Tibial nerve (tissue), 4 donors: ENCODE measurements around the gene HERC6. TPM values are rescaled to one million over a fixed set of nuclear protein-coding genes. Genes with fewer than 3 reads are reported as not detected.
"Not testable (repeated sequence)": the region's sequence is repeated elsewhere in the genome, so short reads cannot be mapped to it uniquely, and the experiment has no call there.

ENCODE experiments used
- DNase-seq, 2 donors: peaks; one replicate each; pipeline ENCODE4 v3.0.0-alpha.2; 2019; ENCODE audit warnings: low spot score in 2 of 2
- H3K27ac ChIP-seq, 4 donors: fragments of 200-600 bp; sonication (generic) in 3 of 4; one replicate each; pipeline ENCODE4 v1.5.1; 2017 to 2019; ENCODE audit warnings: mild to moderate bottlenecking in 1 of 4
- H3K27me3 ChIP-seq, 2 donors: fragments of 200-600 bp; sonication (generic) in 1 of 2; one replicate each; pipeline versions ENCODE4 v1.5.1 to v1.6.0; 2017 to 2019
- H3K36me3 ChIP-seq, 3 donors: fragments of 200-600 bp; sonication (generic); one replicate each; pipeline ENCODE4 v1.5.1; 2018 to 2019
- H3K4me1 ChIP-seq, 4 donors: fragments of 200-600 bp; sonication (generic) in 3 of 4; one replicate each; pipeline ENCODE4 v1.5.1; 2017 to 2019
- H3K4me3 ChIP-seq, 4 donors: fragments of 200-600 bp; sonication (generic) in 3 of 4; one replicate each; pipeline ENCODE4 v1.5.1; 2017 to 2019; ENCODE audit warnings: mild to moderate bottlenecking in 1 of 4, moderate library complexity in 1 of 4
- H3K9me3 ChIP-seq, 4 donors: fragments of 200-600 bp; sonication (generic) in 3 of 4; one replicate each; pipeline ENCODE4 v1.5.1; 2017 to 2019
- CTCF ChIP-seq, 5 experiments: fragments of 200-600 bp in 3 of 5; fragments of 450-650 bp in 2 of 5; sonication (generic) in 3 of 5; IDR thresholded peaks; one replicate each; pipeline ENCODE4 v1.5.1; 2016 to 2019; ENCODE audit warnings: antibody characterized with exemption in 5 of 5, mild to moderate bottlenecking in 3 of 5, moderate library complexity in 2 of 5
- EP300 ChIP-seq, 2 donors: sonication (generic); formaldehyde crosslinking; IDR thresholded peaks; one replicate each; pipeline ENCODE4 v1.6.1; 2017; ENCODE audit warnings: antibody characterized with exemption in 2 of 2, mild to moderate bottlenecking in 1 of 2
- POLR2A ChIP-seq, 2 donors: fragments of 450-650 bp; IDR thresholded peaks; one replicate each; pipeline ENCODE4 v1.6.1; 2017; ENCODE audit warnings: antibody characterized with exemption in 2 of 2, mild to moderate bottlenecking in 2 of 2, moderate library complexity in 2 of 2
- WGBS, 2 donors: methylation state at CpG; one replicate each; pipeline ENCODE4 v1.1.5; 2018; 5-methylcytosine and 5-hydroxymethylcytosine counted together
- total RNA-seq, 4 donors: library from RNA; depleted of rRNA; stranded (reverse); fragments of >200 nt; gene quantifications; one replicate each; pipeline ENCODE4 v1.1.0, GENCODE V29; 2016

Gene HERC6
- total RNA-seq, 4 donors from 2014 or later: 6.0 to 19.2 (median 13.2) TPM

DNA sequence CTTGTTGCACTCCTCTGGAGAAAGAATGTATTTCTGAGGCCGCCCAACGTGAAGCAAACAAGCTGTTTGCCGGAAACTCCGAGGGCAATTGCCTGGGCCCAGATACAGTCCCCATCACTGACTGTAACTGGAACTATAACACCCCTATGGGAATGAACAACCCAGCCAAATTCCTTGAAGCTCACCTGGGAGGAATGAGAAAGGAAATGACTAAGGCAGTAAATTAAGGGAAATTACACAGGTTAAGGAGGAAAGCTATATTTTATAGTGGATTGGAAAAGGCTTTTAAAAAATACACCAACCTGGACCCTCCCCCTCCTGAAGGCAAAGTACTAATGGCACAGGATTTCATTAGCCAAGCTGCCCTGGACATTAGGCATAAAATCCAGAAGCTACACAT is 66.6 kb downstream of the HERC6 start:
- peaks cover 0 to 33% (median 5%) of the 10 kb centered on the region in 3 donors for H3K36me3 ChIP-seq
- 62 to 68% methylated on average over 4 of the region's 4 CpGs for WGBS, 2 donors
- no peaks in the 10 kb centered on the region for H3K4me1 ChIP-seq
- H3K9me3 ChIP-seq: no peaks in the 10 kb centered on the region
- no peak overlapping the region for H3K4me3 ChIP-seq
- DNase-seq: no peak
- no peak for TF ChIP-seq CTCF (IDR thresholded peaks at IDR 0.05)
- no peak for TF ChIP-seq POLR2A (IDR thresholded peaks at IDR 0.05)
- TF ChIP-seq EP300 (IDR thresholded peaks at IDR 0.05): no peak
- no peak overlapping the region for H3K27ac ChIP-seq
- no peaks in the 10 kb centered on the region for H3K27me3 ChIP-seq

DNA sequence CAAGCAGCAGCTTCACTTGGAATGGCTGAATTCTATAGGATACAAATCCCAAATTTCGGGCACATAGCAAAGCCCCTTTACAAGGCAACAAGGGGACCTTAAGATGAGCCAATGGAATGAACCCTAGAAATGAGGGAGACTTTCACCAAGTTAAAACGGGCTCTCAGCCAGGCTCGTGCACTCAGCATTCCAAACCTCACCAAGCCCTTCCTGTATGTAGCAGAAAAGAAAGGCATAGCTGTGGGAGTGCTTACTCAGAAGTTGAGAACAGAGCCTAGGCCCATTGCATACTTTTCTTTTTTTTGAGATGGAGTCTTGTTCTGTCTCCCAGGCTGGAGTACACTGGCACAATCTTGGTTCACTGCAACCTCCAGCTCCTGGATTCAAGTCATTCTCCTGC is 67.5 kb downstream of the HERC6 start:
- H3K4me3 ChIP-seq: no peak overlapping the region
- 63 to 64% methylated on average over 3 of the region's 3 CpGs for WGBS, 2 donors
- H3K4me1 ChIP-seq: no peaks in the 10 kb centered on the region
- no peaks in the 10 kb centered on the region for H3K9me3 ChIP-seq
- TF ChIP-seq POLR2A (IDR thresholded peaks at IDR 0.05) (no peak), EP300 (IDR thresholded peaks at IDR 0.05) (no peak), CTCF (IDR thresholded peaks at IDR 0.05) (no peak)
- H3K36me3 ChIP-seq: peaks cover 0 to 24% (median 5%) of the 10 kb centered on the region in 3 donors
- DNase-seq: no peak
- no peak overlapping the region for H3K27ac ChIP-seq
- no peaks in the 10 kb centered on the region for H3K27me3 ChIP-seq

DNA sequence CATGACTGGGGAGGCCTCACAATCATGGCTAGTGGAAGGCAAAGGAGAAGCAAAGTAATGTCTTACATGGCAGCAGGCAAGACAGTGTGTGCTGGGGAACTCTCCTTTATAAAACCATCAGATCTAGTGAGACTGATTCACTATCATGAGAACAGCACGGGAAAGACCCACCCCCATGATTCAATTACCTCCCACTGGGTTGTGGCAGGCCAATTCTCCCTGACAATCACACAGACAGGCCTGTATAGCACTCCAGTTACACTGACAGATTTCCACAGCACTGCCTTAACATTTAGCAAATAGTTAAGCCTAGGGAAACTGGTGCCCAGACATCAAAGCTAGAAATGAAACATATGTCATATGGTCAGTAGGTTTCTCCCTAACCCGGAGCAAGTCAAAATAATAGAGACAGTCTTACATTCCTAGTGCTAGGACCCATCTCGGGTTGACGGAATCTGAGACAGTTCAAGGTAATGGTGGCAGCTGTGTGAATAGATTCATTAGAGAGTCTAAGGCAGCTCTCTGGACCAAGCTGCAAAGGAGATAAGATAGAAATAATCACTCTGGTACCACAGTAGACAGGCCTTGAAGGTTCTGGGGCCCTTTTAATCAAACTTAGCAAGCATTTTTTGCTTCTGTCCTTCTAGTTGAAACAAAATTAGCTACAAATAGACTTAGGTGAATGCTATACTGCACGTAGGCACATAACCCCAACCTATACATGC is 68.9 kb downstream of the HERC6 start:
- DNase-seq: no peak
- H3K9me3 ChIP-seq: no peaks in the 10 kb centered on the region
- TF ChIP-seq EP300 (IDR thresholded peaks at IDR 0.05): no peak
- no peak for TF ChIP-seq CTCF (IDR thresholded peaks at IDR 0.05)
- TF ChIP-seq POLR2A (IDR thresholded peaks at IDR 0.05): no peak
- 85 to 87% methylated on average over 5 of the region's 5 CpGs for WGBS, 2 donors
- peaks cover 0 to 11% (median 2%) of the 10 kb centered on the region in 3 donors for H3K36me3 ChIP-seq
- H3K4me3 ChIP-seq: no peak overlapping the region
- no peaks in the 10 kb centered on the region for H3K4me1 ChIP-seq
- no peak overlapping the region for H3K27ac ChIP-seq
- H3K27me3 ChIP-seq: no peaks in the 10 kb centered on the region

DNA sequence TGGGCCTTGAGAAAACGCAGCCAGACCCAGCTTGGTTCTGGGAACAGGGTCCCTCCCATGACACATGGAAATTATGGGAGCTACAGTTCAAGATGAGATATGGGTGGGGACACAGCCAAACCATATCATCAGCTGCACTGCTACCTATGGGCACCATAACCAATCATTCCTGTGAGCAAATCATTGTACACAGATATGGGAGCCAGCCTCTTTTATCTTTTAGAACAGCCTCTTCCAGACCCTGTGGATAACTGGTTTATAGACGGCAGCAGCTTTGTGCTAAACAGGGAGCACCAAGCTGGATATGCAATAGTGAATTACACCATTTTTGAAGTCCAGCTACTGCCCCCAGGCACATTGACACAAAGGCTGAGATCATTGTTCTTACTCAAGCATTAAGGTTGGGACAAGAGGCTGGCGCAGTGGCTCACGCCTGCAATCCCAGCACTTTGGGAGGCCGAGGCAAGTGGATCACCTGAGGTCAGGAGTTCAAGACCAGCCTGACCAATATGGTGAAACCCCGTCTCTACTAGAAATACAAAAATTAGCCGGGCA is 69.6 kb downstream of the HERC6 start:
- H3K36me3 ChIP-seq, H3K27ac ChIP-seq: not testable (repeated sequence)
- 92 to 95% methylated on average over 7 of the region's 7 CpGs for WGBS, 2 donors

GRCh38 chr4:88448889-88449288 is 70.2 kb downstream of the HERC6 start:
- no peaks in the 10 kb centered on the region for H3K36me3 ChIP-seq
- no peak for TF ChIP-seq EP300 (IDR thresholded peaks at IDR 0.05)
- TF ChIP-seq POLR2A (IDR thresholded peaks at IDR 0.05): no peak
- TF ChIP-seq CTCF (IDR thresholded peaks at IDR 0.05): no peak
- H3K4me1 ChIP-seq: no peaks in the 10 kb centered on the region
- H3K27me3 ChIP-seq: no peaks in the 10 kb centered on the region
- no peak overlapping the region for H3K27ac ChIP-seq
- H3K4me3 ChIP-seq: no peak overlapping the region
- no peaks in the 10 kb centered on the region for H3K9me3 ChIP-seq
- no peak for DNase-seq

More for the DNA sequence above, 69.6 kb downstream of the HERC6 start:
- H3K9me3 ChIP-seq, H3K27me3 ChIP-seq, H3K4me1 ChIP-seq, DNase-seq, H3K4me3 ChIP-seq: not testable (repeated sequence)
